Heart left ventricle (tissue), 16 donors: Measurements from ENCODE around the gene GALNT9. TPM values are rescaled to one million over a fixed set of nuclear protein-coding genes. Genes with fewer than 3 reads are reported as not detected.
A peak's percentile ranks its signal among the peaks of the same experiment; 100 is the strongest.

Experiments
- ATAC-seq, 4 donors: fragments of 200-7000 bp; cut with Tn5 transposase; one replicate each; pipeline ENCODE4 v1.9.1; 2020 to 2022; ENCODE audit warnings: moderate library complexity in 4 of 4, mild to moderate bottlenecking in 3 of 4, moderate number of reproducible peaks in 1 of 4
- DNase-seq, 5 donors: peaks; one replicate each; pipeline ENCODE4 v3.0.0-alpha.2; 2020
- H3K27ac ChIP-seq, 12 donors: fragments of 200-600 bp; sonication (generic) in 4 of 12; one replicate each; pipeline versions ENCODE4 v1.5.0 to v1.8.0; 2016 to 2022; ENCODE audit warnings: mild to moderate bottlenecking in 2 of 12
- H3K27me3 ChIP-seq, 9 donors: fragments of 200-600 bp; sonication (generic) in 2 of 9; one replicate each; pipeline versions ENCODE4 v1.5.1 to v1.8.0; 2016 to 2022; ENCODE audit warnings: mild to moderate bottlenecking in 3 of 9
- H3K36me3 ChIP-seq, 9 donors: fragments of 200-600 bp; sonication (generic) in 2 of 9; one replicate each; pipeline versions ENCODE4 v1.5.0 to v1.8.0; 2018 to 2022; ENCODE audit warnings: mild to moderate bottlenecking in 2 of 9
- H3K4me1 ChIP-seq, 12 donors: fragments of 200-600 bp; sonication (generic) in 4 of 12; one replicate each; pipeline versions ENCODE4 v1.5.0 to v1.8.0; 2016 to 2022; ENCODE audit warnings: mild to moderate bottlenecking in 3 of 12
- H3K4me3 ChIP-seq, 12 donors: fragments of 200-600 bp; sonication (generic) in 4 of 12; one replicate each; pipeline versions ENCODE4 v1.5.0 to v1.8.0; 2017 to 2022; ENCODE audit warnings: mild to moderate bottlenecking in 9 of 12, moderate library complexity in 4 of 12
- H3K9me3 ChIP-seq, 12 donors: fragments of 200-600 bp; sonication (generic) in 4 of 12; one replicate each; pipeline versions ENCODE4 v1.5.0 to v1.8.0; 2016 to 2022; ENCODE audit warnings: mild to moderate bottlenecking in 1 of 12
- POLR2A ChIP-seq, 2 donors: fragments of 450-650 bp; IDR thresholded peaks; one replicate each; pipeline ENCODE4 v1.6.1; 2017; ENCODE audit warnings: antibody characterized with exemption in 2 of 2, mild to moderate bottlenecking in 2 of 2, moderate library complexity in 2 of 2
- WGBS, 4 donors: extraction: QIAGEN DNeasy Blood & Tissue Kit in 2 of 4; methylation state at CpG; one replicate each; pipeline versions ENCODE4 v1.1.5 to v1.1.7; 2013 to 2018; 5-methylcytosine and 5-hydroxymethylcytosine counted together
- intact Hi-C, 10 donors: fragments of 100-400 bp; cut with DNase I; formaldehyde crosslinking; loops; one replicate each; pipeline versions ENCODE4 v1.11.1 to v1.14.2; 2022
- polyA plus RNA-seq, 2 donors: library from polyadenylated mRNA; stranded (reverse); fragments of 200-250 nt; gene quantifications; one replicate each; pipeline ENCODE4 v1.2.3, GENCODE V29; 2013
- total RNA-seq, 9 donors: library from RNA; depleted of rRNA in 2 of 9; stranded (reverse); fragments of >200 nt in 2 of 9; fragmentation: NEBNext Ultra II Directional in 3 of 9; extraction: Animal tissue kit (Norgen Biotek cat#: 25700) in 3 of 9; gene quantifications; one replicate each; pipeline versions ENCODE4 v1.1.0 to v1.2.4, GENCODE V29; 2016 to 2023
- TF ChIP-seq, protein P1 (sequence below), 12 donors: fragments of 200-600 bp; sonication (generic) in 4 of 12; IDR thresholded peaks; one replicate each; pipeline versions ENCODE4 v1.5.0 to v1.8.0; 2018 to 2022; ENCODE audit warnings: antibody characterized with exemption in 12 of 12, mild to moderate bottlenecking in 5 of 12
- donor health status: ischemic (EF 13 %, LVEDD 7.1; RV severe dilation, severe dysfunction).
- donor health status: healthy with polysubstance abuse.
- donor health status: DM: no; HTN: yes; CAD: no.
- donor health status: DM: no; HTN: no; CAD: no.
- donor health status: ischemic (EF 25% LVEDD 6.9; RV normal size, moderate dysfunction).
- donor health status: ischemic (EF 25% LVEDD 5.7; RV mildly dilated, moderate dysfunction).
- donor health status: healthy.
- donor health status: DM: yes; HTN: yes; CAD: no.
- donor health status: ischemic (EF 35%, LVEDD 5.7; RV mildly dilated, moderate dysfunction).
- donor health status: nonischemic (EF 11% LVEDD 7.7; RV severe dilation, severe dysfunction).
- donor health status: DM: yes; HTN: yes; CAD: no.
- donor health status: PGD.
- donor health status: ischemic (EF 29% LVEDD 5.4; RV normal size, mild dysfunction).
- donor health status: nonischemic (EF 23%, LVEDD 6.1; RV moderate dilation, normal function).

Gene GALNT9
- total and polyA plus RNA-seq, 11 donors = 10.3 TPM; not detected in 10

DNA sequence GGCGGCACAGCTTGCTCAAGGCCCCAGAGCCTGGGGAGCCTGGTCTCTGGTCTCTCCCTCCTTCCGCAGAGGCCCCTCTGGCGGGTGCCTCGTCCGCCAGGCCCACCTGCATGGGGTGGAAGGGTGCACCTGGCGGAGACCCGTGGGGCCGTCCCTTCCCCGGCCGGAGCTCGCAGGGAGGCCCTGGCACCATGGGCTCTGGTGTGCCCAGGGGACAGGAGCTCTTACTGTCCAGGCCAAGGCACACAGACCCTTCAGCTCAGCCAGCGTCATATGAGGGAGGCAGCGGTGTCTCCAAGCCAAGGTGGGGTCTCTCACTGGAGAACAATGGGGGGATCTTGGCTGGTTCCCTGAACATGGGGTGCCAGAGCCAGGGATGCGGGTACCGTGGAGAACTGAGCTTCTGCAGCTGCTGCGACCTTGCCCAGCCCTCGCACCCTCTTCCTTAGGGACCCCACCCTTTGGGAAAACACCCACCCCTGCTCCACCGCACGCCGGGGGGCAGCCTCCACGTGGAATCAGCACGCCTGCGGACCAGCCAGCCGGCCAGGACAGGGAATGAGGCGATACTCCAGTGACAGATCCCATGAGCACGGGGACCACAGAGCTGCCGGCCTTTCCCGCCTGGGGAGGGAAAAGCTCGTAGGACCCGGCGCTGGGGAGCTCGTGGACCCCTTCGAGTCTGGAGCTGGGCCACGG, 25.7 kb upstream of the GALNT9 start:
- no peaks in the 10 kb centered on the region for H3K4me1 ChIP-seq
- no peak overlapping the region for H3K27ac ChIP-seq
- intact Hi-C loops = no loop called here
- ATAC-seq (peak in 1 of 4 donors; percentile 38), DNase-seq (peak in 1 of 5 donors; percentile 46)
- WGBS, 4 donors = 84 to 91% (median 88%) methylated on average over 13 to 34 of the region's 34 CpGs
- H3K27me3 ChIP-seq = peaks cover 0 to 56% (median 11%) of the 10 kb centered on the region in 9 donors
- TF ChIP-seq POLR2A (IDR thresholded peaks at IDR 0.05) = no peak
- TF ChIP-seq, protein P1, sequence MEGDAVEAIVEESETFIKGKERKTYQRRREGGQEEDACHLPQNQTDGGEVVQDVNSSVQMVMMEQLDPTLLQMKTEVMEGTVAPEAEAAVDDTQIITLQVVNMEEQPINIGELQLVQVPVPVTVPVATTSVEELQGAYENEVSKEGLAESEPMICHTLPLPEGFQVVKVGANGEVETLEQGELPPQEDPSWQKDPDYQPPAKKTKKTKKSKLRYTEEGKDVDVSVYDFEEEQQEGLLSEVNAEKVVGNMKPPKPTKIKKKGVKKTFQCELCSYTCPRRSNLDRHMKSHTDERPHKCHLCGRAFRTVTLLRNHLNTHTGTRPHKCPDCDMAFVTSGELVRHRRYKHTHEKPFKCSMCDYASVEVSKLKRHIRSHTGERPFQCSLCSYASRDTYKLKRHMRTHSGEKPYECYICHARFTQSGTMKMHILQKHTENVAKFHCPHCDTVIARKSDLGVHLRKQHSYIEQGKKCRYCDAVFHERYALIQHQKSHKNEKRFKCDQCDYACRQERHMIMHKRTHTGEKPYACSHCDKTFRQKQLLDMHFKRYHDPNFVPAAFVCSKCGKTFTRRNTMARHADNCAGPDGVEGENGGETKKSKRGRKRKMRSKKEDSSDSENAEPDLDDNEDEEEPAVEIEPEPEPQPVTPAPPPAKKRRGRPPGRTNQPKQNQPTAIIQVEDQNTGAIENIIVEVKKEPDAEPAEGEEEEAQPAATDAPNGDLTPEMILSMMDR (IDR thresholded peaks at IDR 0.05) = no peak
- no peaks in the 10 kb centered on the region for H3K36me3 ChIP-seq
- H3K4me3 ChIP-seq = no peak overlapping the region
- peaks cover 0 to 4% (median 0%) of the 10 kb centered on the region in 12 donors for H3K9me3 ChIP-seq

DNA sequence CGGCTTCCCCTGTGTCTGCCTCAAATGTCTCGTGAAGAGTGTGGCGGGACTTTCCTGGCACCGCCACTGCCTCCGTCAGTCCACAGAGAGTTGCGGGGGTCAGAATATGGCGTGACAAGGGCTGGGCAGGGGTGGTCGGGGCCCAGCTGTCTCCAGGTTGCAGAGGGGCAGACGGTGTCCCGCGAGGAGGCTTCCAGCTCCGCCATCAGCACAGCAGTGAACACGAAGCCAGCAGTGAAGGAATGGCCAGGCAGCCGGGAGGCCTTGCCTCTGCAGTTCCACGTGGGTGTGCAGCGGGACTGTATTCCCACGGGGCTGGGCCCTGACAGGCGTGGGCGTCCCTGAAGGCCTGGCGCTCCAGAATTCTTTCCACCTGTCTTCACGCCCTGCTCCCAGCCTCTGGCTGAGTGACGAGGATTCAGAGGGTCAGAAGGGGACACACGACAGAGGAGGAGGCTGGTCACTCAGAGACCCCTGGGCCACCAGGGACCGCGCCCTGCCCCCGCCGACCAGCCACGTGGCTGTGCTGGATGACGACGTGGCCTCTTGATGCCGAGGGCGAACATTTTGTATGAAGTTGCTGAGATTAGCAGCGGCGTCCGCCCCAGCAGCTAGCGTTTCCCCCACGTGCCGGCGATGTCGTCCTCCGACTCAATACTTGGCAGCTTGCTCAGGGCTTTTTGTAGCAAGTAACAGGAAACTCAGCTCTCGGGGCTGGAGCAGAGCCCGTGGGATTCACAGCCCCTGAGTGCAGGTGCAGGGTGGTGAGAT, 25.0 kb upstream of the GALNT9 start:
- Histone ChIP-seq H3K36me3 (no peaks in the 10 kb centered on the region), H3K27ac (no peak overlapping the region), H3K9me3 (peaks cover 0 to 4% (median 0%) of the 10 kb centered on the region in 12 donors), H3K4me3 (no peak overlapping the region), H3K27me3 (peaks cover 0 to 56% (median 11%) of the 10 kb centered on the region in 9 donors), H3K4me1 (no peaks in the 10 kb centered on the region)
- intact Hi-C loops = no loop called here
- 63 to 71% (median 68%) methylated on average over 41 to 43 of the region's 43 CpGs for WGBS, 4 donors
- ATAC-seq = no peak
- peak in 2 of 5 donors; percentile 2 to 43 for DNase-seq
- TF ChIP-seq, protein P1 (IDR thresholded peaks at IDR 0.05) = no peak
- TF ChIP-seq POLR2A (IDR thresholded peaks at IDR 0.05) = no peak

DNA sequence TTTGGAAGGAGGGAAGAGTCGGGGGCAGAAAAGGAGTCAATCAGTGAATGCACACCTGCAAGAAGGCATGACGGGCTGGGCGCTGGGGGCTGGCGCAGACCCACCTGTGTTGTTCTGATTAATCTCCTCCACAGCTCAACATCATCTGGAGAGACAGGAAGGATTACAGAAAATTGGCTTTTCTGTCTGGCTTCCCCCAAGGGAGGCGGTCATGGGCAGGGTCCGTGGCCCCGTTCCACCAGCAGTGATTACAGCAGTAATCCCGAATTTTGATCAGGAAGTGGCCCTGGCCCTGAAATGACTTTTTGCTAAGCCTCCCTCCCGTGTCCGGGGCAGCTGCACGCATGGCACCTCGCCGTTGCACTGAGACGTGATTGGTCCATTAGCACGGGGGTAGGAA, 24.4 kb upstream of the GALNT9 start:
- H3K27me3 ChIP-seq = peaks cover 0 to 58% (median 11%) of the 10 kb centered on the region in 9 donors
- H3K4me1 ChIP-seq = no peaks in the 10 kb centered on the region
- intact Hi-C loops = no loop called here
- TF ChIP-seq, protein P1 (IDR thresholded peaks at IDR 0.05) = no peak
- no peak for TF ChIP-seq POLR2A (IDR thresholded peaks at IDR 0.05)
- no peak overlapping the region for H3K27ac ChIP-seq
- DNase-seq = peak in 1 of 5 donors; percentile 48
- H3K9me3 ChIP-seq = peaks cover 0 to 4% (median 0%) of the 10 kb centered on the region in 12 donors
- no peaks in the 10 kb centered on the region for H3K36me3 ChIP-seq
- no peak for ATAC-seq
- H3K4me3 ChIP-seq = no peak overlapping the region
- 73 to 78% (median 76%) methylated on average over 14 to 15 of the region's 15 CpGs for WGBS, 4 donors
